Fibroblast of the aortic adventitia (primary cell): ENCODE measurements around the gene CPLX1. TPM values are rescaled to one million over a fixed set of nuclear protein-coding genes. Genes with fewer than 3 reads are reported as not detected.
"Not testable (repeated sequence)": the region's sequence is repeated elsewhere in the genome, so short reads cannot be mapped to it uniquely, and the experiment has no call there.

ENCODE experiments used
- DNase-seq: peaks from one replicate; pipeline ENCODE4 v3.0.0-alpha.2; 2010; ENCODE audit warnings: low read depth
- H3K4me3 ChIP-seq: 2 replicates; pipeline ENCODE4 v1.5.1; 2011; ENCODE audit warnings: low read depth, mild to moderate bottlenecking, control low read depth, low read length, moderate library complexity
- CTCF ChIP-seq: IDR thresholded peaks from 2 replicates; pipeline ENCODE4 v1.5.1; 2011; ENCODE audit warnings: mild to moderate bottlenecking, low read length, control low read depth, inconsistent platforms; ENCODE audit not compliant: insufficient read depth
- total RNA-seq: library from RNA; depleted of rRNA; stranded (reverse); fragments of >200 nt; gene quantifications from 2 replicates; pipeline ENCODE4 v1.2.3, GENCODE V29; 2012; ENCODE audit warnings: low replicate concordance

Gene CPLX1
- total RNA-seq, 1 donor: not detected

GRCh38 chr4:808860-809570, 16.9 kb downstream of the CPLX1 start:
- H3K4me3 ChIP-seq: no peak overlapping the region
- no peak for TF ChIP-seq CTCF
- no peak for DNase-seq

GRCh38 chr4:807792-808191, 18.1 kb downstream of the CPLX1 start:
- no peak for TF ChIP-seq CTCF
- DNase-seq: no peak
- no peak overlapping the region for H3K4me3 ChIP-seq

GRCh38 chr4:806979-807378, 18.9 kb downstream of the CPLX1 start:
- not testable (repeated sequence) for H3K4me3 ChIP-seq, DNase-seq

- H3K4me3 ChIP-seq: no peak overlapping the region
- no peak for DNase-seq
- TF ChIP-seq CTCF: no peak
Observed at GRCh38 chr4:804804-805203, 21.1 kb downstream of the CPLX1 start.

GRCh38 chr4:803884-804283, 22.0 kb downstream of the CPLX1 start:
- TF ChIP-seq CTCF: no peak
- no peak for DNase-seq
- no peak overlapping the region for H3K4me3 ChIP-seq

- TF ChIP-seq CTCF: no peak
- no peak overlapping the region for H3K4me3 ChIP-seq
- DNase-seq: no peak
Observed at GRCh38 chr4:801436-802124, 24.3 kb downstream of the CPLX1 start.

GRCh38 chr4:797066-797465, 28.9 kb downstream of the CPLX1 start:
- H3K4me3 ChIP-seq: no peak overlapping the region
- DNase-seq: no peak
- no peak for TF ChIP-seq CTCF
